ENCODE results near the gene SOST.
A peak's percentile ranks its signal among the peaks of the same experiment; 100 is the strongest.

Gene SOST

DNA sequence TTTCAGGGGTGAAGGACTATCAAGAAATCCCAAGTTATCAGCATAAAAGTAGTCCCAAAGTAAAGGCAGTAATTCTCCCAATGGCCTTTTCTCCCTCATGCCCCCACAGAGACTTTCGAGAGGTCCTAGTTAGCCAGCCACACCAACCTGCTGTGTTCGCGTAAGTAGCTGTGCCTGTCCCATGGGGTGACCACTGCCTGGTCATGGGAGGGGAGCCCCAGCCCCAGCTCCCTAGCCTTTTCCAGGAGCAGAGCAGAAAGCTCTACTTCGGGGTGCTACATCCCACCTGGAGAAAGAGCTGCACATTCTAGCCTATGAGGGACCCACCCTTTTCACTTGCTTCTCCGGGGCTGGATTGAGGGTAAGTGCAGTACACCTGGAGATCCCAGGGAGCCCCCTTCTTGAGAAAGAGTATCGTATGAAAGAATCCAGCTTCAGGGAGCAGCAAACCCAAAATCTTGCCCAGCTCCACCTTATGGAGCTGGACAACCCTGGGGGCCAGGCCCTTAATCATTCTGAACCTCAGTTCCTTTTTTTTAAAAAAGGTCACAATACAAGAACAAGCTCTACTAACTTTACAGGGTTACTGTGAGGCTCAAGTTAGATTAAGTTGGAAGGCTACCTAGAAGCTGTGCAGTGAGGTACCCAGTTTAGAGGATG is 8.6 kb upstream of the SOST start:
- DNase-seq (ENCODE audit: low spot score in 2 of 2) (no peak), ATAC-seq (no peak)
- peaks cover 20% of the 10 kb centered on the region for H3K36me3 Mint-ChIP-seq
- no peak overlapping the region for H3K27ac Mint-ChIP-seq
- no peaks in the 10 kb centered on the region for H3K4me1 Mint-ChIP-seq
- no peak overlapping the region for H3K4me3 Mint-ChIP-seq
- no peaks in the 10 kb centered on the region for H3K9me3 Mint-ChIP-seq

DNA sequence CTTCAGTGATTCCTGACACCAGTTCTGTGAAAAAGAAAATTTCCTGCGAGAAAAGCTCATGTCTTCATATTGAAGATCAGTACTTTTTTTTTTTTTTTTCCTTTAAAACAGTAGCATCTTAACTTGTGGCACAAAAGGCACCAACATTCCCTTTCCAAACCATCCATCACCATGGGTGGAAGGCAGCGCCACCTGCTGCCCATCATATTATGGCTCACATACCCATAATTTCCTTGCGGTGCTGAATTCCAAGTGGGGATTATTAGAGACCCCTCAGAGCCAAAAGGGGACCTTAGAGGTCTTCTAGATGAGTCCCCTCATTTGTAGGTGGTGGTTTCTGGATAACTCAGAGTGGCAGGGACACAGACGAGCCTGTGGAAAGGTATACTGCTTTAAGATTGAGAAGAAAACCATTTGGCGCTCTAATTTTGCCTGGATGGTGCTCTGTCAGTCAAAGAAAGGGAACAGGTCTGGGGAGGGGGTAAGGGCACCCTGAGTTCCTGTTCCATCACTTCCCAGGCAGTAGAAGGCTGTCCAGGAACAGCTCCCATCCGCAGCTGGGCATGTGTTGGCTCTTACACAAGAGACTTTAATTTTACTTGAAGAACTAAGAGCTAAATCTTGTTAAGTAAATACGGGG is 7.9 kb upstream of the SOST start:
- Mint-ChIP-seq H3K4me3 (no peak overlapping the region), H3K9me3 (no peaks in the 10 kb centered on the region), H3K36me3 (peaks cover 13% of the 10 kb centered on the region), H3K27ac (no peak overlapping the region), H3K4me1 (no peaks in the 10 kb centered on the region)
- ATAC-seq (no peak), DNase-seq (ENCODE audit: low spot score in 2 of 2) (peak in 1 of 2 donors; percentile 25)

DNA sequence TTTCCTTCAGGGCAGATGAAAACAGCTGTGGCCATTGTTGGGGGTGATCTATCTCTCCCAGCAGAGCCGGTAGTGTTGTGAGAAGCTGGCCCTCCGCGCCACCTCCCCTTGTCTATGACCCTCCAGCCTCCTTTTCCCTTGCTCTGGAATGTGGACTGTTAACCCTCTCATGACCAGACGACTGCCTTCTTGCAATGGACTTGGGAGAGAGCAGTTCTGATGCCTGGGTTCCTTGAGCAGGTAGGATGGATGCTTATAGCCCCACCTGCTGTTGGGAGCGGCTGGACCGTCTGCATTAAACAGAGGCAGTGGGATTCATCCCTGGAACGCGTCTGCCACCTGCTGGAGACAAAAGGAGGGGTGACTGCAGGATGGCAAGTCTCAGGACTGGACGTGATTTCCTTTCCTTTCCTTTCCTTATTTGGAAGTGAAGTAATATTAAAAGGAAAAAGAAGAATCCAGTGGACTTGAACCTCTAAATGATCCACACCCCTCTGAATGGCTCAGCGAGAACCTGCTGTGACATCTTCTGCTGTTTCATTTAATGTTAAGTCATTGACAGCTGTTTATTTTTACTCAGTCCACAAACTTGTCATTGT is 1.8 kb upstream of the SOST start:
- no peaks in the 10 kb centered on the region for H3K4me1 Mint-ChIP-seq
- ATAC-seq, result peak; percentile 91
- no peaks in the 10 kb centered on the region for H3K9me3 Mint-ChIP-seq
- no peaks in the 10 kb centered on the region for H3K36me3 Mint-ChIP-seq
- no peak overlapping the region for H3K27ac Mint-ChIP-seq
- H3K4me3 Mint-ChIP-seq, result no peak overlapping the region
- peak; percentile 88 to 92 for DNase-seq (ENCODE audit: low spot score in 2 of 2)

DNA sequence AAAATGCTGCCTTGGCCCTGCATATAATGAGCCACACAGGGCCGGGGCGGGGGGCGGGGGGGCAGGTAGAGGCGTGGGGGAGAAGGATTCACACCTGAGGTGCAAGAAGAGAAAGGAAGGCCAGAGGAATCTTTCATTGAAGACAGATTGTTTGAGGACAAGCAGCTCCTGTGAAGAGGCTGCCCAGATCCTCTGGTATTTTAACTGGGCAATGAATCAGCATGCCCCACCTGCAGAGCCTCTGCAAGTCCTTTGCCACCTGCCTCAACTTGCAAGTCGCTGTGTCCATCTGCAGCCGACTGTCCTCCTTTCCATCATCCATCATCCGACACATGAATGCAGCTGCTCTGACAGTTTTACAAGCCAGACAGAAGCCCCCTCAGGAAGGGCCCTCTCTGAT is 1.2 kb upstream of the SOST start:
- Mint-ChIP-seq H3K4me1 (no peaks in the 10 kb centered on the region), H3K27ac (no peak overlapping the region), H3K4me3 (no peak overlapping the region), H3K36me3 (no peaks in the 10 kb centered on the region), H3K9me3 (no peaks in the 10 kb centered on the region)
- no peak for DNase-seq (ENCODE audit: low spot score in 2 of 2)
- ATAC-seq, result no peak

DNA sequence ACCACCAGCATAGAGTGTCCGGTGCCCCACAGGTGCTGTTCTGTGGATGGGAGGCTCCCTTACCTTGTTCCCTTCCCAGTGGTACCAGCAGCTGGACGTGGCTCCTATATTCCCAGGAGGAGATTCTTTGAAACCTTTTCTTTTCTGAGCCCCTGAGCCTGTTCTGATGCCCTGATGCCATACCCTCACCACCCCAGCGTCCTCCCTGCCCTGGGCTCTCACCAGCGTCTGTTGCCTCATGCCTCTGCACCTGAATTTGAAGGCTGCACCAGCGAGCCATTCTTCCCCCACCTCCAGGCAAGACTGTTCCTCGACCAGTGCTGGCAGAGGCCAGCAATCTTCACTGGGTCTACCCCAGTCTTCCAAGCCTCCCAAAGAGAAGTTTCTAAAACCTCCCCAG is 505 bp downstream of the SOST start:
- Mint-ChIP-seq H3K4me3 (no peak overlapping the region), H3K4me1 (peaks cover 16% of the 10 kb centered on the region), H3K27ac (no peak overlapping the region), H3K36me3 (no peaks in the 10 kb centered on the region), H3K9me3 (no peaks in the 10 kb centered on the region)
- no peak for DNase-seq (ENCODE audit: low spot score in 2 of 2)
- no peak for ATAC-seq

DNA sequence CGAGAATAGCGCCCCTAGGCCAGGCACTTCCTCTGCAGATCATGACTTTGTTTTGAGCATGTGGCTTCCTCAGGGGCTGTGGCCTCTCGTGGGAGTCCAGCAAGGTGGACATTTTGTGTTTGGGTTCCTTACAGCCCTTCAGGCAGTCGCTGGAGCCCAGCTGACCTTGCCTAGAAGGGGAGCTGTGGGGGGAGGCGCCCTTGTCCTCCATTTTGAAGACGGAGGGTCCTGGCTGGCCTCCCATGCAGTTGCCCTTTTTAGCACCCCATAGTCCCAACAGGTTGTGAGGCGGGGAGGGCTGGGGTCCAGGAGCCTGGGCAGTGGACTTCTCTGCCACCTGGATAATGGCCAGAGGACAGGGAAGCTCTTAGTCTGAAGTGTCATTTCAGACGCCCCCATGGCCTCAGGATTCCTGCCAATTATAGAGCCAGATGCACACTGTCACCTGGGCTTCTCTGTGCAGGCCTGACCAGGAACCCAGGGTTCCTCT is 1.4 kb downstream of the SOST start:
- Mint-ChIP-seq H3K4me1 (peaks cover 24% of the 10 kb centered on the region), H3K4me3 (no peak overlapping the region), H3K27ac (no peak overlapping the region), H3K9me3 (no peaks in the 10 kb centered on the region), H3K36me3 (no peaks in the 10 kb centered on the region)
- ATAC-seq (no peak), DNase-seq (ENCODE audit: low spot score in 2 of 2) (no peak)

DNA sequence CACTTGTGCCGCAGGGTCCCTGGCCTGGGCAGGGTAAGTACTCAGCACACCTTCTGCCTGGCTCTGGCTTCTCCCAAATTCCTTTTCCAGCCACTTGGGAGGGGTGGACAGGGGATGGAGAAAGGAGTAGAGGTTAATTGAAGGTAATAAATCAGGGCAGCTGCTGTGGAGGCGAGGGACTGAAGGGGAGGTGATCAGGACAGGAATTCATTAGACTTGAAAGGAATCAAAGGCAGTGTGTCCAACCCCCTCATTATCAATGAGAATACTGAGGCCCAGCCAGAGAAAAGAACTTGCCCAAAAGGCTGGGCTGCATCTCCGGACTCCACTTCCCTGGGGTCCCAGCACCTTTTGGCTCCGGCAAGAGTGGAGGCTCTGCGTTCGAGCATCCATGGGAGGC is 2.4 kb downstream of the SOST start:
- no peak for ATAC-seq
- Mint-ChIP-seq H3K9me3 (no peaks in the 10 kb centered on the region), H3K36me3 (no peaks in the 10 kb centered on the region), H3K4me3 (no peak overlapping the region), H3K4me1 (peaks cover 24% of the 10 kb centered on the region), H3K27ac (no peak overlapping the region)
- no peak for DNase-seq (ENCODE audit: low spot score in 2 of 2)

DNA sequence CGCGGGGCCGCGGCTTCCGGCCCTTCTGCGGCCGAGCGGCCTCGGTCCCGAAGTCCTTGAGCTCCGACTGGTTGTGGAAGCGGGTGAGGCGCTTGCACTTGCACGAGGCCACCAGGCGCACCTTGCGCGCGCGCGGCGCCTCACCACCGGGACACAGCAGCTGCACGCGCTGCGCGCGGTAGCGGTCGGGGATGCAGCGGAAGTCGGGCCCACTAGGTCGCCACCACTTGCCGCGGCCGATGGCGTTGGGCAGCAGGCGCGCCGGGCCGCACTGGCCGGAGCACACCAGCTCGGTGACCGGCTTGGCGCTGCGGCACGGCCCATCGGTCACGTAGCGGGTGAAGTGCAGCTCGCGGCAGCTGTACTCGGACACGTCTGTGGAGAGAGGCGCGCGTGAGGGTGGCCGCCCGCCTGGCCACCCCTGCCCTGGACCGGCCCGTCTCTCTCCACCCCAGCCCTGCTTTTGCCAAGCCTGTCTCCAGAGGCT is 3.2 kb downstream of the SOST start:
- ATAC-seq (no peak), DNase-seq (ENCODE audit: low spot score in 2 of 2) (no peak)
- no peaks in the 10 kb centered on the region for H3K36me3 Mint-ChIP-seq
- H3K27ac Mint-ChIP-seq, result no peak overlapping the region
- H3K4me1 Mint-ChIP-seq, result peaks cover 24% of the 10 kb centered on the region
- no peaks in the 10 kb centered on the region for H3K9me3 Mint-ChIP-seq
- no peak overlapping the region for H3K4me3 Mint-ChIP-seq

DNA sequence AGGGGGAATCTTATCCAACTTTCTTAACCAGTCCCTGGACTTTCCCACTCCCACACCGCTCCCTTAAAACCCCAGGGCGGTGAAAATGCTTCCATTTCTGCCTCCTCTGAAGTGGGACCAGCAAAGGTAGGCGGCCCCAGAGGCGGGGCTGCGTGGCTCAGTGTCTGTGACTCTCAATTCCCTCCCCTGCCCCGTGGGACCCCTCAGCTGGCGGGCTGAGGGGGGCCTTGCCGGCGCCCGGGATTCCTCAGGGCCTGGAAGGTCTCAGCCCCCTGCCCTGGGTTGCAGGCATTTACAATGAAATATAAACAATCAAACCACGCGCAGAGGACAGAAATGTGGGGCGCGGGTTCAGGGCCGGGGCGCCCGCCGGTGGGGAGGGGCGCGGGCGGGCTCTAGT is 3.6 kb downstream of the SOST start:
- Mint-ChIP-seq H3K9me3 (no peaks in the 10 kb centered on the region), H3K4me3 (no peak overlapping the region), H3K4me1 (peaks cover 24% of the 10 kb centered on the region), H3K36me3 (no peaks in the 10 kb centered on the region), H3K27ac (no peak overlapping the region)
- ATAC-seq (no peak), DNase-seq (ENCODE audit: low spot score in 2 of 2) (no peak)

DNA sequence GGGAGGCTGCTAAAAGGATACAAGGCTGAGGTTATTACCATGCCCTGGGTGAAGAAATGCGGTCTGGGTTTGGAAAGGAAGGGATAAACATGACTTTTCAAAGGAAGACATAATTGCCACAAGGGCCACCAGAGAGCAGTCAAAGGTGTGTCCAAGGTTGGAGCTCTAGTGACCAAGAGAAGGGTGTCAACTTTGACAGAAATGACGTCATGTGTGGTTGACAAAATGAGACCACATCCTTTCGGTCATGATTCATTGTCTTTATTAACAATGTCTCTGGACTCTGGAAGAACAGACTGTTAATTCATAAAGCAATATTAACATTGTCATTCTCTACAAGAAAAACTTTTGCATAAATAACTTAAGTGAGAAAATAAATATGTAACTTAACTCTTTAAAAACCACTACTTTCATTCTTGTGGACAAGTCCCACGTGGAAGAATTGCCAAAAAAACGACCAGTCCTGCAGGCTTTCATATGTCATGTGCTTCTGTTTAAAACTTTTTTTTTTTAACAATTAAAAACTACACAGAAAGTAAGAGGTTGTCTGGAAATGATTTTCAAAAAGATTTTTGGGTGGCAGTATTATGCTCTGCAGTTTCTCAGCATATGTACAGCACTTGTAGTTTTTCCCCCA is 5.0 kb downstream of the SOST start:
- Mint-ChIP-seq H3K4me1 (peaks cover 24% of the 10 kb centered on the region), H3K36me3 (no peaks in the 10 kb centered on the region), H3K27ac (no peak overlapping the region), H3K4me3 (no peak overlapping the region), H3K9me3 (no peaks in the 10 kb centered on the region)
- no peak for DNase-seq (ENCODE audit: low spot score in 2 of 2)
- peak; percentile 74 for ATAC-seq

DNA sequence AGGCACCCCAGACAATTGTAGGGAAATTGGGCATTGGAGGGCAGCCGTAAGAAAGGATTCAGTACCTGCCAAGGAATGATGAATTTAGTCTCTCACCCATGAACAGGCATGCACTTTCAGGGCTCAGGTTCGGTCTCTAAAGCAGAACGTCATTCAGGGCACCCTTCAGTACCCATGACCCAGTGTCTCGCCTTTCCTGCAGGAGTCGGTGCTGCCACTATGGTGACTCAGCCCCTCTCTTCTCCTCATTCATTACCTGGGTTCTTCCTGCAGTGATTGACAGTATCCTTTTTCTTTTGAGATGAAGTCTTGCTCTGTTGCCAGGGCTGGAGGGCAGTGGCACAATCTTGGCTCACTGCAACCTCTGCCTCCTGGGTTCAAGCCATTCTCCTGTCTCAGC is 8.4 kb downstream of the SOST start:
- peaks cover 24% of the 10 kb centered on the region for H3K4me1 Mint-ChIP-seq
- no peak for ATAC-seq

DNA sequence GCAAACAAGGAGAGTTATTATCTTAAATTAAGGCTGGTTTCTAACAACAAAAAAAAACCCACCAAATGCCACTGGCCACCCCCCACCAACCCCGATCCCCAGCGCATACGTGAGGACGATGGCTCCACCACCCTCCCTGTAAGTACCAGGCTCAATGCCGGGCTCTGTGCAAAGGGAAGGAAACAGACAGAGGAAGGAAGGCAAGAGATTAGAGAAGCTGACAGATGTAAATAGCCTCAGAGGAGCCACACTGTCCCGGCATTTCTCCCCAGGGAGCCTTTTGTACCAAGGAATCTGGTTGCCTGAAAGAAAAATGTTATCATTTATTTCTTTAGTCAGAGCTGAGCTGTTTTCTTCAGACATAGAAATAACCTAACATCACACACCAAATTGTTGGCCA is 13.1 kb downstream of the SOST start:
- no peaks in the 10 kb centered on the region for H3K36me3 Mint-ChIP-seq
- no peaks in the 10 kb centered on the region for H3K4me1 Mint-ChIP-seq
- ATAC-seq (no peak), DNase-seq (ENCODE audit: low spot score in 2 of 2) (no peak)
- H3K4me3 Mint-ChIP-seq, result no peak overlapping the region
- H3K9me3 Mint-ChIP-seq, result no peaks in the 10 kb centered on the region
- H3K27ac Mint-ChIP-seq, result no peak overlapping the region

More for the DNA sequence above, 8.4 kb downstream of the SOST start:
- no peak overlapping the region for H3K4me3 Mint-ChIP-seq
- H3K27ac Mint-ChIP-seq, result no peak overlapping the region
- no peaks in the 10 kb centered on the region for H3K9me3 Mint-ChIP-seq
- H3K36me3 Mint-ChIP-seq, result no peaks in the 10 kb centered on the region
- no peak for DNase-seq (ENCODE audit: low spot score in 2 of 2)

DNA sequence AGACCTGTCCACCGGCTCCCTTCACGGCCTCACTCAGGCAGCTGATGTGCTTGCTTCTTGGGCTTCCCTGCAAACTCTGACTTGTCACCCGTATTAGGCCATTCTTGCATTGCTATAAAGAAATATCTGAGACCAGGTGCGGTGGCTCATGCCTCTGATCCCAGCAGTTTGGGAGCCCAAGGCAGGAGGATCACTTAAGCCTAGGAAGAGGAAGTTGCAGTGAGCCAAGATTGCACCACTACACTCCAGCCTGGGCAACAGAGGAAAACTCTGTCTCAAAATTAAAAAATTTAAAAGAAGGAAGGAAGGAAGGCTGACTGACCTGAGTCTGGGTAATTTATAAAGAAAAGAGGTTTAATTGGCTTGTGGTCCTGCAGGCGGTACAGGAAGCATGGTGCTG is 17.0 kb downstream of the SOST start:
- H3K4me1 Mint-ChIP-seq, result no peaks in the 10 kb centered on the region
- no peak overlapping the region for H3K4me3 Mint-ChIP-seq
- no peaks in the 10 kb centered on the region for H3K36me3 Mint-ChIP-seq
- DNase-seq (ENCODE audit: low spot score in 2 of 2), result no peak
- no peaks in the 10 kb centered on the region for H3K9me3 Mint-ChIP-seq
- H3K27ac Mint-ChIP-seq, result no peak overlapping the region
- no peak for ATAC-seq

DNA sequence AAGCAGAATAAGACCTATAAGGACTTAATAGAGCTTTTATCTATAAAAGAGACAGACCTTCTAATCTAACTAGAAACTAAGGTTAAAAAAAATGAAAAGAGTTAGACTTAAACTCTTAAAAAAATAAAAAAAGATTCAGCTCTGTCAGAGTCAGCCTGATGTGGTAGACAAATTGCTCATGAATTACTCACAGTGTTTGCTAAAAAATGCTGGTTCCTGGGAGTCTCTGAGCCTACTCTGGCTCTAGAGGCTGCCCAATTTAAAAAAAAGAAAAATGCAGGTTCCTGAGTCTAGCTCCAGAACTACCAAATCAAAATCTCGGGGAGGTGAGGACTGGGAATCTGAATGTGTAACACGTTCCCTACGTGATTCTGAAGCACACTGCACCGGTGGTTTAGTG is 18.1 kb downstream of the SOST start:
- Mint-ChIP-seq H3K4me3 (no peak overlapping the region), H3K27ac (peak overlapping the region; percentile 58), H3K36me3 (no peaks in the 10 kb centered on the region), H3K9me3 (no peaks in the 10 kb centered on the region), H3K4me1 (no peaks in the 10 kb centered on the region)
- ATAC-seq, result no peak
- no peak for DNase-seq (ENCODE audit: low spot score in 2 of 2)

DNA sequence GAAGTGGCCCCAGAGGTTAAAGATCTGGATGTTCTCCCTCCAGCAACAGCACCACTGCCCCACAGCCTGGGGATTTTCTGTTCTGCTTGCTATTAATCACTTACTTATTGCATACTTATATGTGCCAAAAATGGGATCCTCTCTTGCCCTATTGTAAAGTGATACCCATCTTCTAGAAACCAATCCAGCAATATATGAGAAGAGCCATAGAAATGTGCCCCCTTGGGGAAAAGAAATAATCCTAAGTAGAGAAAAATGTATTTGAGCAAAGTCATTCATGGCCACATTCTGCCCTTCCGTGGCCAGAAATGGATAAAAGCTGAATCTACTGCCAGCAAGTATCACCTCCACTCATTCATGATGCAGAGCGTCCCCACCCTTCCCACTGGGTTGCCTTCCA is 20.9 kb downstream of the SOST start:
- DNase-seq (ENCODE audit: low spot score in 2 of 2) (no peak), ATAC-seq (no peak)
- Mint-ChIP-seq H3K36me3 (no peaks in the 10 kb centered on the region), H3K4me1 (no peaks in the 10 kb centered on the region), H3K9me3 (no peaks in the 10 kb centered on the region), H3K27ac (no peak overlapping the region), H3K4me3 (no peak overlapping the region)

DNA sequence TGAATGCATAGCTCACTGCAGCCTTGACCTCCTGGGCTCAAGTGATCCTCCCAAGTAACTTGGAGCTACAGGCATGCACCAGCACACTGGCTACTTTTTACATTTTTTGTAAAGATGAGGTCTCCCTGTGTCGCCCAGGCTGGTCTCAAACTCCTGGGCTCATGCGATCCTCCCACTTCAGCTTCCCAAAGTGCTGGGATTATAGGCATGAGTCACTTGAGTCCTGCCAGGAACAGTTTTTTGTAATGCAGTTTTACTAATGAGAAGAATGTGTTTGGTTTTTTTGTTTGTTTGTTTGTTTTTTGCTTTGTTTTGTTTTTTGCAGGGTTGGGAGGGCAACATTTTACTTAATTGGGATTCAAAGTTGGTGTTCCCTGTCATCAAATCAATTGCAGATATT is 22.2 kb downstream of the SOST start:
- H3K27ac Mint-ChIP-seq, result no peak overlapping the region
- ATAC-seq (no peak), DNase-seq (ENCODE audit: low spot score in 2 of 2) (no peak)
- H3K36me3 Mint-ChIP-seq, result no peaks in the 10 kb centered on the region
- H3K4me3 Mint-ChIP-seq, result no peak overlapping the region
- no peaks in the 10 kb centered on the region for H3K4me1 Mint-ChIP-seq
- H3K9me3 Mint-ChIP-seq, result no peaks in the 10 kb centered on the region

All from stimulated activated effector memory CD8-positive, alpha-beta T cell treated with anti-CD3 and anti-CD28 coated beads, Interleukin-12 subunit alpha, Interleukin-12 subunit beta, amount 100 ng/mL, for 72 hours (primary cell).